ENCODE data around the gene NAA11.

DNA sequence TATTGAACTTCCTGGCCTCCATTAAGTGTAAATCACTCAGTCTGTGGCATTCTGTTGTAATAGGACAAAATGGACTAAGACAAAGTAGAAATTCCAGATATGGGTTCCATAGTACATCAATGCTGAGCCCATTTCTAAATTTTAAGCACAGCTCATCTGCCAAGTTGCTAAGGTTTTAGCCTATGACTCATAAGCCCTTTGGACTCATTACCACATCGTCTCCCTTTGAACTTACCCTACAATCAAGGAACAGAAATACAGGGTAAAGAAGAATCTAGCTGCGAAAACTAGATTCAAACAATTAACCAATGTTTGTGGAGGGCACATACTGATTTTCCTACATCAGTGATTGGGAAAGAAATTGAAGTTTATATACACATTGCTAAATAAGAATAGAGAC, 31.8 kb downstream of the NAA11 start:
- TF ChIP-seq CTCF (conservative IDR thresholded peaks at IDR 0.05 in 1 of 2, IDR thresholded peaks at IDR 0.05 in 1 of 2; ENCODE audit: extremely low read depth in 1 of 2, insufficient read depth in 1 of 2, low read depth in 1 of 2, low read length in 2 of 2) = no peak
- TF ChIP-seq EZH2 (IDR thresholded peaks at IDR 0.05; ENCODE audit: borderline replicate concordance, low read length) = no peak
